Cardiac septum (tissue), 1 donor: ENCODE data around the gene NT5C3A. TPM values are rescaled to one million over a fixed set of nuclear protein-coding genes. Genes with fewer than 3 reads are reported as not detected.
"Not testable (repeated sequence)": the region's sequence is repeated elsewhere in the genome, so short reads cannot be mapped to it uniquely, and the experiment has no call there.

Source experiments
- DNase-seq: peaks from one replicate; pipeline ENCODE4 v3.0.0-alpha.2; 2020; ENCODE audit warnings: low spot score
- intact Hi-C: fragments of 100-400 bp; cut with DNase I; formaldehyde crosslinking; loops from one replicate; pipeline ENCODE4 v1.14.0; 2022
- total RNA-seq: library from RNA; stranded (reverse); fragmentation: NEBNext Ultra II Directional; extraction: Animal tissue kit (Norgen Biotek cat#: 25700); gene quantifications from one replicate; pipeline ENCODE4 v1.2.1, GENCODE V29; 2021
- donor health status: DM: no; HTN: no; CAD: no.

Gene NT5C3A
- total RNA-seq, 1 donor from 2014 or later: 21.7 TPM

GRCh38 chr7:32999380-32999779 is 63.2 kb downstream of the NT5C3A start:
- DNase-seq, intact Hi-C loops: not testable (repeated sequence)

GRCh38 chr7:32998361-32999171 is 64.0 kb downstream of the NT5C3A start:
- intact Hi-C loops, DNase-seq: not testable (repeated sequence)

DNA sequence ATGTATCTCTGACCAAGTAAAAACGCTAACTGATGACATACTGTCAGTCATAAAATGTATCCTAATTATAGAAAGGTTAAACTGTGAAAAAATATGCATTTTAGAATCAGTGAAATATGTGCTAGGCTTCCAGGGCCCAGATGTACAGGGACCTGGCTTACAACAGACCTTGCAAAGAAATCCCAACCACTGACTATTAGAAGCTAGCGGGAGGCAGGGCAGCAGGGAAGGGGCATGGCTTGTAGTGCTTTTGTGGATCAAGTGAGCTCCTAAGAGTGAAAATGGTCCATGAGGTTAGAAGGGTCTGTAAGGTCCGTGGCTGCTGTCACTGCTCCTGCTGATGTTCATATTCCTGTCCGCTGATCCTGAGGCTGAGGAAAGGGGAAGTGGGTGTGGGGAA is 64.6 kb downstream of the NT5C3A start:
- DNase-seq, intact Hi-C loops: not testable (repeated sequence)

GRCh38 chr7:32992750-32993149 is 69.8 kb downstream of the NT5C3A start:
- DNase-seq, intact Hi-C loops: not testable (repeated sequence)

GRCh38 chr7:32991975-32992700 is 70.4 kb downstream of the NT5C3A start:
- DNase-seq, intact Hi-C loops: not testable (repeated sequence)

- DNase-seq, intact Hi-C loops: not testable (repeated sequence)
Observed at GRCh38 chr7:32991068-32991585, 71.4 kb downstream of the NT5C3A start.

GRCh38 chr7:32988148-32988547 is 74.4 kb downstream of the NT5C3A start:
- intact Hi-C loops, DNase-seq: not testable (repeated sequence)

DNA sequence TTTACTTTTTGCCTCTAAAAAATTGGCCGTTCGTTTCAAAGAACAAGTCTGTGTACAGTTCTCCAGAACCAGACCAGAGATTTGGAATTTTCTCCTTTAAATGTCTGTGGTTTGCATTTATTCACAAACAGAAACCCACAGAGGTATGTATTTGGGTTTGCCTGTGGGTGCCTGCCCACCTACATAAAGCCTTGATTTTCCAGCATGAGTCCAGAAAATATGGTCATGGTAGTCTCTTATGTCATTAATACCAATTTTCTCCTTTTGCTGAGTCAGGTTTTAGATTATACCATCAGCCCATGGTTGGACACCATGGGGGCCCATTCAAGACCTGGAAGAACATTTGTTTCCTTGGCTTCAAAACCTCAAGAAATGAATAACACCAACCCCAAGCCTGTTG is 82.7 kb downstream of the NT5C3A start:
- intact Hi-C loops, DNase-seq: not testable (repeated sequence)

- intact Hi-C loops, DNase-seq: not testable (repeated sequence)
Observed at GRCh38 chr7:32979246-32979645, 83.3 kb downstream of the NT5C3A start.

DNA sequence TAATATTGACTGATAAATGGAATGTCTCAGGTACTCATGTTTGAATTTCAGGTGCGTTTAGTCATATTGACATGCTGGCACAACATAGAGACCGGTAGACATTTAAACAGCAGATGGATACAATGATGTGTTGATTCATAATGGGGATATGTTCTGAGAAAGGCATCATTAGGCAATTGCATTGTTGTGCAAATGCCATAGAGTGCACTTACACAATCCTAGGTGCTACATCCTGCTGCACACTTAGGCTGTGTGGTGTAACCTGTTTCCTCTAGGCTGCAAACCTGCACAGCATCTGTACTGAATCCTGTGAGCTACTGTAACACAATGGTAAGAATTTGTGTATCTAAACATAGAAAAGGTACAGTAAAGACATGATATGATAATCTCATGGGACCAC is 85.4 kb downstream of the NT5C3A start:
- intact Hi-C loops, DNase-seq: not testable (repeated sequence)

DNA sequence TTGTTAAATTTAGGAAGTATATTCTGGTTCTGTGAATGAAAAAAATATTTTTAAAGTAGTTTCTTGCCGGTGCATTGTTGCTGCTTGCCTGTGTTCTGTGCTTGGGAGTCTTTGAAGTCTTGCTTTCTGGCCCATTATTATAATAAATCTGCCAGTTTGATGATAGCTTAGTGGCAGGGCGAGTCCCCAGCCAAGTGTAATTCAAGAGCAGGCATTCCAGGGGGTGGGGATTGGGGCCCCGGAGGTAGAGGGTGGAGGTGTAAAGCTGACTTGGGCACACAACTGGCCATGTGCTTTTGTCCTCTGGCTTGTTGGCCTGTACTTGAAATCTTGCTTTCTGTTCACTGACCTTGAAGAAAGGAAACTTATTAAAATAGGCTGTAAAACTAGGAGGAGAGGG is 90.6 kb downstream of the NT5C3A start:
- DNase-seq, intact Hi-C loops: not testable (repeated sequence)

- DNase-seq, intact Hi-C loops: not testable (repeated sequence)
Observed at GRCh38 chr7:32967268-32967582, 95.4 kb downstream of the NT5C3A start.

GRCh38 chr7:32966489-32967267 is 95.9 kb downstream of the NT5C3A start:
- DNase-seq, intact Hi-C loops: not testable (repeated sequence)

DNA sequence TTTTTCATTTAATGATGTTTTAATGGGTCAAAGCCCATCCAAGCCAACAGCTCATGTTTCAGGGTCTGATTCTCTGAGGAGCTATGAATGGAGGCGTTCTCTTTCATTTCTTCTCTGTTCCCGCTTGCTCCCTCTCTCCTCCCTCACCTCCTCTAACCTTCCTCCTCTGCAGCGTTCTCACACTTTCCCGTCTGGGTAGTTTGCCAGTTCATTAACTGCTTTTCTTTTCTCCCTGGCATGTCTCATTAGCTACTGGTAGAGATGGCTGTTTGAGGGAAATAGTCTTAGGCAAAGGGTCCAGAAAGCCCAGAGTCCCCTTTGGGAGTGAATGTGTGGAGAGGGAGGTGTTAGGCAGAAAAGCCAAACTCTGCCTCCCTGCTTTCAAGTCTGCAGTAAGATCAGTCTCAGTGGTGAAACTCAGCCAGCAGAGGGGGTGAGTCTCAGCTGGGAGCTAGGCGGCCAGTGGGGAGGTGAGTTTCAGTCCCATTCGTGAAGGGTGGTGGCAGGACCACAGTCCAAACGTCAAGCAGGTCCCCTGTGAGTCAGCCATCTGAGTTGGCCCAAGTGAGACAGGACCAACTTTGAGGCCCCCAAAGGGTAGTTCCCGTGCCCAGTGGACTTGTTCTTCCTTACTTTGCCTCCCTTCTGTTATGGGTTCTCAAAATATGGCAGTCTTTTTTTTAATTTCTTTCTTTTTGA is 98.0 kb downstream of the NT5C3A start:
- DNase-seq, intact Hi-C loops: not testable (repeated sequence)

Other genes starting within 250 kb of the NT5C3A start
- gene KBTBD2, start 171.0 kb downstream of the NT5C3A start, total RNA-seq: 30.8 TPM
- 137 TPM for gene FKBP9, start 105.3 kb downstream of the NT5C3A start, total RNA-seq
- 19.3 TPM for gene RP9, start 46.6 kb upstream of the NT5C3A start, total RNA-seq
- 8.7 TPM for gene BBS9, start 66.8 kb upstream of the NT5C3A start, total RNA-seq